ENCODE measurements around the gene RAB22A. TPM values are rescaled to one million over a fixed set of nuclear protein-coding genes. Genes with fewer than 3 reads are reported as not detected.

The RAB22A gene
- total and polyA plus RNA-seq, 9 of the 15 experiments (the other 6 are each of a cell fraction or from before 2014, with no cell fraction given), result 1.1 to 8.0 (median 6.7) TPM

- Histone ChIP-seq H3K27me3 (ENCODE audit: control insufficient read depth in 2 of 2, insufficient read depth in 2 of 2, low read length in 2 of 2) (no peaks in the 10 kb centered on the region), H3K9ac (ENCODE audit: insufficient read depth in 1 of 2, low read depth in 2 of 2, low read length in 2 of 2) (peak overlapping the region; percentile 91 to 99), H3K4me3 (peak overlapping the region; percentile 67), H4K20me1 (replicated peaks; ENCODE audit: control insufficient read depth, insufficient read depth, low read length) (peaks cover 19% of the 10 kb centered on the region; the same call in 1 of the 2 replicates), H3K36me3 (ENCODE audit: control insufficient read depth, insufficient read depth, low read length) (peaks cover 45% of the 10 kb centered on the region), H2AFZ (ENCODE audit: low read depth, low read length) (peak overlapping the region; percentile 89), H3K4me2 (ENCODE audit: insufficient read depth, low read length) (peak overlapping the region; percentile 97), H3K9me3 (replicated peaks; ENCODE audit: control insufficient read depth, insufficient read depth, low read depth, low read length) (peaks cover 5% of the 10 kb centered on the region; the same call in 1 of the 2 replicates), H3K79me2 (ENCODE audit: control insufficient read depth, insufficient read depth, low read length) (peaks cover 54% of the 10 kb centered on the region), H3K27ac (ENCODE audit: extremely low read depth, low read depth, low read length) (peak overlapping the region; percentile 97), H3K4me1 (replicated peaks in 1 of 2; ENCODE audit: control insufficient read depth in 2 of 2, insufficient read depth in 2 of 2, low read length in 2 of 2) (peaks cover 21 to 27% of the 10 kb centered on the region in 2 experiments), H3K9me1 (ENCODE audit: control insufficient read depth, insufficient read depth, low read length) (no peaks in the 10 kb centered on the region)
- POLR2A ChIA-PET, result interaction anchor here (0.6 to 1.9 kb wide), 10 partner anchors 12 to 871 kb away, joined by 3 to 7 read pairs (median 4); no protein-coding TSS in a partner anchor
- intact Hi-C loops (cut with micrococcal nuclease), result no loop called here
- BruUV-seq (replicated peaks), result no TSS peak
- CTCF ChIA-PET (ENCODE audit: low intra/inter-chr PET ratio), result no interaction called here
- FAIRE-seq, result no peak
- ATAC-seq, result peak; percentile 77
- in situ Hi-C loops (cut with MboI), result no loop called here
- WGBS (ENCODE audit: insufficient coverage, low coverage, missing lambda C conversion rate), result 0% methylated on average over 27 of the region's 56 CpGs
- peak; percentile 55 to 77 (median 66) for DNase-seq (ENCODE audit: extremely low read depth in 1 of 4, low spot score in 3 of 4)
- no peak for TF ChIP-seq ZNF280A (IDR thresholded peaks at IDR 0.05; ENCODE audit: low read depth, partially characterized antibody)
- no peak for TF ChIP-seq JUN (IDR thresholded peaks at IDR 0.05; ENCODE audit: borderline replicate concordance, low read depth, low read length)
- TF ChIP-seq JUN (CRISPR knock-in tag; IDR thresholded peaks at IDR 0.05; ENCODE audit: borderline replicate concordance), result 0 out of 2 replicates have a peak, but pooled peaks have one; percentile 14
- TF ChIP-seq TCF3 (CRISPR knock-in tag; IDR thresholded peaks at IDR 0.05), result no peak
- no peak for TF ChIP-seq TAL1 (IDR thresholded peaks at IDR 0.05)
- TF ChIP-seq AFF4 (CRISPR knock-in tag; IDR thresholded peaks at IDR 0.05), result peak; percentile 51; the same call in 1 of the 2 replicates
- no peak for TF ChIP-seq ASH1L (IDR thresholded peaks at IDR 0.05; ENCODE audit: borderline replicate concordance, low read depth, partially characterized antibody)
- peak; percentile 37 for TF ChIP-seq GATAD2B (IDR thresholded peaks at IDR 0.05; ENCODE audit: borderline replicate concordance)
- TF ChIP-seq ZNF133 (CRISPR knock-in tag; IDR thresholded peaks at IDR 0.05), result no peak
- 0 out of 2 replicates have a peak, but pooled peaks have one; percentile 29 for TF ChIP-seq ESRRA (IDR thresholded peaks at IDR 0.05; ENCODE audit: borderline replicate concordance, low read depth)
- TF ChIP-seq VEZF1 (CRISPR knock-in tag; IDR thresholded peaks at IDR 0.05), result peak; percentile 67
- TF ChIP-seq POLR2AphosphoS2 (IDR thresholded peaks at IDR 0.05; ENCODE audit: low read length), result no peak
- no peak for TF ChIP-seq IRF2 (CRISPR knock-in tag; IDR thresholded peaks at IDR 0.05)
- peak; percentile 82 for TF ChIP-seq L3MBTL2 (IDR thresholded peaks at IDR 0.05)
- TF ChIP-seq MTA1 (IDR thresholded peaks at IDR 0.05; ENCODE audit: borderline replicate concordance), result no peak
- TF ChIP-seq ZNF239 (CRISPR knock-in tag; IDR thresholded peaks at IDR 0.05), result no peak
Measured at GRCh38 chr20:58389324-58389967, 79.9 kb downstream of the RAB22A start.
